Stimulated activated CD4-positive, alpha-beta T cell treated with anti-CD3 and anti-CD28 coated beads, Interleukin-12 subunit alpha, Interleukin-12 subunit beta, amount 100 ng/mL, for 48 hours (primary cell): ENCODE measurements around the gene RPS6KA2.

Source experiments
- DNase-seq, 3 donors: peaks; one replicate each; pipeline ENCODE4 v3.0.0-alpha.2; 2020; ENCODE audit warnings: low read depth in 2 of 3, low spot score in 1 of 3

The RPS6KA2 gene

GRCh38 chr6:166616261-166617238, 10.5 kb downstream of the RPS6KA2 start:
- DNase-seq: no peak

GRCh38 chr6:166615059-166615770, 11.8 kb downstream of the RPS6KA2 start:
- no peak for DNase-seq

GRCh38 chr6:166614589-166614988, 12.5 kb downstream of the RPS6KA2 start:
- no peak for DNase-seq

GRCh38 chr6:166614171-166614583, 12.9 kb downstream of the RPS6KA2 start:
- DNase-seq: no peak

DNA sequence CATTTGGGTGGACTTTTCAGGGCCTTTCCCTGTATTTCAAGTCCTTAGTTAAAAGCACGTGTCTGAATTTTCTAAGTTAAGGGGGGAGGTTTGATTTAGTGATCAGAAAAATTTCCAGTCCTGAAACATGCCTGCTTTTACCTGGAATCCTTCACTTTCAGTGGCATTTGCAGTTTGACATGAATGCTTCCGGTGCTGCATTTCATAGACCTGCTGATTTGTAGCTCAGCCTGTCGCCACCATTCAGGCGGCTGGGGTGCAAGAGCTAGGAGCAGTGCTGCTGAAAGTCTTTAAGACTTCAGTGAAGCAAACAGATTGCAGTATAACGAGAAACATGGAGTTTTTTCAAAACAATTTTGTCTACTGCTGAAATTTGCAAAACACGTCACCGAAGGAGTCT, 14.0 kb downstream of the RPS6KA2 start:
- DNase-seq: no peak

DNA sequence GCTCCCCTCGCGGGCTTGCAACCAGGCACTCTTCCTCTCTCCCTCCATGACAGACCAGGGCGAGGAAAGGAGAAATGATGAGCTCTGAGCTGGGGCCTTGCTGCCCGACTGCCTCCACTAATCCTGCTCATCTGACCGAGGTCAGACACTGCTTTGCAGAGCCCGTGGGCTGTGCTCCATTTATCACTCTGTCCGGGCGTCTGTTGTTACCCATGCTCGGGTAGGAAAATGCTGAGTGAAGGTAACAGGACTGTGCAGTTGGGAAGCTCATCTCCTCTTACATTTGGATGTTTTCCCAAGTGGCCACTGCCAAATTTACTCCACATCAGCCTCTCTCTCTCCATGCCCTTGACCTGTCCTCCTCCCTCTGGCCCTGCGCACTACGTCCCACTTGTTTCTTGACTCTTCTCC, 14.6 kb downstream of the RPS6KA2 start:
- no peak for DNase-seq

DNA sequence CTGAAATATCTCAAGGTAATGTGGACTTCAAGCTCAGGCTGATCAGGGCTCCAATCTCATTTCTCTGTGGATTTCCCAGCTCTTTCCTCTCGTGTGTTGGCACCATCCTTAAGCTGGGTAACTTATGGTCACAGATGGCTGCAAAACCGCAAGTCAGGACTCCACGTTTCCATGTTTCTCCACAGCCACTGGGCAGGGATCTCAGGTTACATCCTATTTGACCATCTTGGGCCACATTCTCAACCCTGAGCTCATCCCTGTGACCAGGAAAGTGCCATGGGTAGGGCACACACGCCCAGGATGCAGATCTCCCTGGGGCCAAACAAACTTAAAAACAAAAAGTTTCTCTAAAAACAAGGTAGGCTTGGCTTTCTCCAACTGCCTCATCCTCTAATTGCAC, 15.4 kb downstream of the RPS6KA2 start:
- no peak for DNase-seq

GRCh38 chr6:166610069-166610468, 17.0 kb downstream of the RPS6KA2 start:
- no peak for DNase-seq

DNA sequence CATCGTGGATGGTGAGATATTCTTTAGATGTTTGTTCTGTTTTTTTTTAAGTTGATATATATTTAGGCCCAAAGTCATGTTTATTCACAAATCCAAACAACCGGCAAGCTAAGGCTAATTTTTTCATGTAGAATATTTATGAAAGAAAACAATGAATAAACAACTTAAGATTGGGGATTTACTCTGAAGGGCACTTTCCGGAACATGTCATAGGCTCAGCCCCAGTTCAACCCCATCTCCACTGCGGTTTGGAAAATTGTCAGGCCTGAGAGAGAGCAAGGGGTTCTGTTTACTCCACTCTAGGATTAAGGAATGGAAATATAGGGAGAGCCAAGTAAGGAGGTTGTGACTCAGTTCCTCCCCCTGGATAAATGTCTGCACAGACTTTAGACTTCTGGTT, 18.3 kb downstream of the RPS6KA2 start:
- no peak for DNase-seq

DNA sequence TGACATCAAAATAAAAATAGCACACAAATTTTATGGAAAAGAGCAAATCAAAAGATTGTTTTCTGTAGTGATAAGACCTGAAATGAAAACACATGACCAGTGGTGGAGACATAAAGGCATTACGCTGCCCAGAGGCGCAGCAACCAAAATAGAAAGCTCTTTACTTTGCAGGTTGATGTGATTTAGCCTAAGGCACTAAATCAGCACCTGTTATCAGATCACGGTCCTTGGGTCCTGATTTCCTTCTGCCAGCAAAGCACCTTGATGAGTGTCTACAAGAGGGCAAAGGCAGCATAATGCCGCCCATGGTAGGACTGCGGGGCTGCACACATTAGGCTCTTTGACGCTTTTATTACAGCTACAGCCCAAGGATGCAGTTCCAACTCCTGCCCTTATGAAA, 21.3 kb downstream of the RPS6KA2 start:
- no peak for DNase-seq

DNA sequence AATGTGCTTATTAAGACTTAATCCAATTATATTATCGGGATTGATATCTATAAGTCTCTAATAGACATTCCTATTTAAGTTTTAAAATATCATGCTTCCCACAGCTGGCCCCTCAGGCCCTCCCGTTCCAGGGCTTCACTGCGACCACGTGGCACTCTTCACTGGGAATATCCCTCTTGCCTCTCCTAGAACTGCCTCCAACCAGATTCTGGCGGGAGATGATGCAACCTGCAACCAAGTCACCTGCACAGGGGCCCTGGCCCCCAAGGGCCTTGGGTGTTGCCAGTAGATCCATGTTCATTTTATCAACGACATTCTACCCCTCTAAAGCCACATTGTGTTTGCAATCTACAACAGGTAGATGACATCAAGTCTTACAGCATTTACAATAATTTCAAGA, 22.1 kb downstream of the RPS6KA2 start:
- DNase-seq: no peak

DNA sequence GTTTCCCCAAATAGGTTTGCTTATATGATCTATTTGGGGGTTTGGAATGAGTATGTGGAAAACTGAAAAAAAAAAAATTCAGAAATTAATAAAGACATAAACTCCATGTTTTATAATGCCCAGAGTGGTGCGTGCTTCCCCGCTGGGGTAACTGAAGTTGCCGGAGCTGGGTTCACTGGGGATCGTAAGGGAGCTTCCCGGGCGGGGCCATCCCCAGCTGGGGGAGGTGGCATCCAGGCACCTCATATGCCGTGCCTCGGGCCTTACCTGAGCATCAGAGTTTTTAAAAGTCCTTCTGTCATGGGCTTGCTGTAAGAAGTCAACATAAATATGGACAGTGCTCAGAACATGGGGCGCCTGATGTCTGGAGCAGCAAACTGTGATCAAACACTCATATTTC, 22.7 kb downstream of the RPS6KA2 start:
- no peak for DNase-seq

DNA sequence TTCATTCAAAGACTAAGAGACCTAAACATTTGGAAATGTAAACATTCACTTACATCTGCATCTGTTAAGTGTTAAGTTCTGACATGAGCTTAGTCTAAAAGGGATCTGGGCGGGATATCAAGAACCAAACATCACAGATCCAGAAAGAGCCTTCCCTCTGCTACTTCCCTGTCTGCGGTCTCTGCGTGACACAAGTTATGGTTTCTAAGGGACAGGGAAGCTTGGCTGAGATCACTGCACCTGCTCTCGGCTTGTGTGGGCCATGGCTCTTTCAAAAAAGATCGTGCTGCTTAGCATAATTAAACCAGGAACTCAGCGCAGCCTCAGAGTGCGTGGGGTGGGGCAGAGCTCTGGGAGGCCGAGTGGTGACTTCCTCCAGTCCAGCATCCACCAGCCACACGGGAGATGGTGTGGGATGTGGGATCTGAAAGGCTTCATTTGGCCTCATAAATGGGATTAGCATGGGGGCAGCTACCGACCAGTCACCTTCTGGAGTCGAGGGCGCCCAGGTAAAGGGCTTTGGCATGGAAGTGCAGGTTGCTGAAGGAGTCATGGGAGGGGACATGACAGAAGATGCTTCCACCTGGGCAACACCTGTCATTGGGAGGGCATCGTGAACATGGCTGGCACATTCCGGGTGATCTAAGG, 23.9 kb downstream of the RPS6KA2 start:
- DNase-seq: no peak

DNA sequence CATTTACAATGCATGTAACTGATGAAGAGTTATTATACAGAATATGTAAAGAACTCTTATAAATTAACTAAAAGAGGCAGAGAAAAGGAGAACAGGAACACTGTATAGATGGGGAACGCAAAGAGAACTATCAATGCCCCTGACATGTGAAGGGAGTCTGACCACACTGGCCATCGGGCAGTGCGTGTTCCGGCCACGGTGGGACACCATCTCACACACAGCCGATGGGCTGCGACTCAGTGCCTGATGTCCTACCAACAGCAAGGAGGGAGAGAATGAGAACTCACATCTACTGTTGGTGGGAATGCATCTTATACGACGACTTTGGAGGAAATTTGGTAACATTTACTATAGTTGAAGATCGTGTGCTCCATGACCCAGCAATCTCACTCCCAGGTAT, 25.1 kb downstream of the RPS6KA2 start:
- no peak for DNase-seq

DNA sequence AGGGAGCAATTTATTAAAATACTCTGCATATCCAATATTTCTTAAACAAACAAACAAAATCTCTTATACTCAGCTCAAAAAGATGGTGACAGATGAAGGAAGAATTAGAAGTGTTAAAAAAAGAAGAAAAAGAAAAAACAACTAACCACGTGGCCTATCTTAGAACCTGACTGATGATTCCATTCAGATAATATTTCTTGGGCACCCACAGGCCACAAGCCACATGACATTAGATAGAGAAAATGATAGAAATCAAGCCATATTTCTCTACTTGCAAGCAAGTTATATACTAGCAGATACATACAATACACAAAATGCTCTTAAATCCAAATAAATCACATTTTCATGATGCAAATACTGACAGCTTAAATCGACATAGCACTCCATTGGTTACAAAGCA, 26.1 kb downstream of the RPS6KA2 start:
- DNase-seq: no peak

DNA sequence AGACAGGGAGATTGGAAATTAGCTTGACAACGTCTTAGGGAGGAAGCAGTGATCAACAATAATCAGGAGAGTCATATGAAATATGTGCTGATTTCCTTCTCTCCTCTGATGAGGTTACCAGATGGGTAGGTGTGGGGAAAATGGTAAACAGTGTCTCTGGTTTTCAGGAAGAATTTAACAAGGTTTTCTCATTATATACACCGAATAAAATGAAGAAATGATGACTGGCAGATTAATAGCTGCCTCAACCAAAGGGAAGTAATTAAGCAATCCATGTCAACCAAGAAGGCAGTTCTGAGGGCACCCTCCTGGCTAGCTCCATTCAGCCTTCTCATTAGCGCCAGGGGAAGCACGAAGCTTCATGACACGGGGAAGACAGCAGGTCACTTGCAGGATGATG, 27.8 kb downstream of the RPS6KA2 start:
- no peak for DNase-seq

- DNase-seq: no peak
Observed at GRCh38 chr6:166598441-166599138, 28.5 kb downstream of the RPS6KA2 start.

GRCh38 chr6:166597711-166598440, 29.2 kb downstream of the RPS6KA2 start:
- DNase-seq: no peak

- DNase-seq: no peak
Observed at GRCh38 chr6:166596776-166597507, 30.1 kb downstream of the RPS6KA2 start.

DNA sequence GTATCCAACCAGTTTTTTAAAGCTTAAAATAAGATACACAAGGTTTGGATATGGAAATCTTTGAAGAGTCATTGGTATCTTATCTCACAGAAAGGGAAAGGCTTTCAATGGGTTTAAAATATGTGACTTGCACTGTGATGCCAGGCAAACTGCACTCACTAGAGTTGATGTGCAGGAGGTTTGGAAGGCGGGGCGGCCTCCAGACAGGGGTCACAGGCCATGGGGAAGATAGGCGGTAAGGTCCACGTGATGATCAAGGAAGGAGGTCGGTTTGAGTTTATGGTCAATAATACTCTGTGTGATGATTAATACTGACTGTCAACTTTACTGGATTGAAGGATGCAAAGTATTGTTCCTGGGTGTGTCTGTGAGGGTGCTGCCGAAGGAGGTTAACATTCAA, 31.1 kb downstream of the RPS6KA2 start:
- no peak for DNase-seq
